Heart left ventricle (tissue), 16 donors: ENCODE data around the gene SURF4. TPM values are rescaled to one million over a fixed set of nuclear protein-coding genes. Genes with fewer than 3 reads are reported as not detected.

Experiments
- ATAC-seq, 4 donors: fragments of 200-7000 bp; cut with Tn5 transposase; one replicate each; pipeline ENCODE4 v1.9.1; 2020 to 2022; ENCODE audit warnings: moderate library complexity in 4 of 4, mild to moderate bottlenecking in 3 of 4, moderate number of reproducible peaks in 1 of 4
- DNase-seq, 5 donors: peaks; one replicate each; pipeline ENCODE4 v3.0.0-alpha.2; 2020
- H3K27ac ChIP-seq, 12 donors: fragments of 200-600 bp; sonication (generic) in 4 of 12; one replicate each; pipeline versions ENCODE4 v1.5.0 to v1.8.0; 2016 to 2022; ENCODE audit warnings: mild to moderate bottlenecking in 2 of 12
- H3K27me3 ChIP-seq, 9 donors: fragments of 200-600 bp; sonication (generic) in 2 of 9; one replicate each; pipeline versions ENCODE4 v1.5.1 to v1.8.0; 2016 to 2022; ENCODE audit warnings: mild to moderate bottlenecking in 3 of 9
- H3K36me3 ChIP-seq, 9 donors: fragments of 200-600 bp; sonication (generic) in 2 of 9; one replicate each; pipeline versions ENCODE4 v1.5.0 to v1.8.0; 2018 to 2022; ENCODE audit warnings: mild to moderate bottlenecking in 2 of 9
- H3K4me1 ChIP-seq, 12 donors: fragments of 200-600 bp; sonication (generic) in 4 of 12; one replicate each; pipeline versions ENCODE4 v1.5.0 to v1.8.0; 2016 to 2022; ENCODE audit warnings: mild to moderate bottlenecking in 3 of 12
- H3K4me3 ChIP-seq, 12 donors: fragments of 200-600 bp; sonication (generic) in 4 of 12; one replicate each; pipeline versions ENCODE4 v1.5.0 to v1.8.0; 2017 to 2022; ENCODE audit warnings: mild to moderate bottlenecking in 9 of 12, moderate library complexity in 4 of 12
- H3K9me3 ChIP-seq, 12 donors: fragments of 200-600 bp; sonication (generic) in 4 of 12; one replicate each; pipeline versions ENCODE4 v1.5.0 to v1.8.0; 2016 to 2022; ENCODE audit warnings: mild to moderate bottlenecking in 1 of 12
- CTCF ChIP-seq, 12 donors: fragments of 200-600 bp; sonication (generic) in 4 of 12; IDR thresholded peaks; one replicate each; pipeline versions ENCODE4 v1.5.0 to v1.8.0; 2018 to 2022; ENCODE audit warnings: antibody characterized with exemption in 12 of 12, mild to moderate bottlenecking in 5 of 12
- POLR2A ChIP-seq, 2 donors: fragments of 450-650 bp; IDR thresholded peaks; one replicate each; pipeline ENCODE4 v1.6.1; 2017; ENCODE audit warnings: antibody characterized with exemption in 2 of 2, mild to moderate bottlenecking in 2 of 2, moderate library complexity in 2 of 2
- WGBS, 4 donors: extraction: QIAGEN DNeasy Blood & Tissue Kit in 2 of 4; methylation state at CpG; one replicate each; pipeline versions ENCODE4 v1.1.5 to v1.1.7; 2013 to 2018; 5-methylcytosine and 5-hydroxymethylcytosine counted together
- intact Hi-C, 10 donors: fragments of 100-400 bp; cut with DNase I; formaldehyde crosslinking; loops; one replicate each; pipeline versions ENCODE4 v1.11.1 to v1.14.2; 2022
- polyA plus RNA-seq, 2 donors: library from polyadenylated mRNA; stranded (reverse); fragments of 200-250 nt; gene quantifications; one replicate each; pipeline ENCODE4 v1.2.3, GENCODE V29; 2013
- total RNA-seq, 9 donors: library from RNA; depleted of rRNA in 2 of 9; stranded (reverse); fragments of >200 nt in 2 of 9; fragmentation: NEBNext Ultra II Directional in 3 of 9; extraction: Animal tissue kit (Norgen Biotek cat#: 25700) in 3 of 9; gene quantifications; one replicate each; pipeline versions ENCODE4 v1.1.0 to v1.2.4, GENCODE V29; 2016 to 2023
- donor health status: ischemic (EF 13 %, LVEDD 7.1; RV severe dilation, severe dysfunction).
- donor health status: healthy with polysubstance abuse.
- donor health status: DM: no; HTN: yes; CAD: no.
- donor health status: DM: no; HTN: no; CAD: no.
- donor health status: ischemic (EF 25% LVEDD 6.9; RV normal size, moderate dysfunction).
- donor health status: ischemic (EF 25% LVEDD 5.7; RV mildly dilated, moderate dysfunction).
- donor health status: healthy.
- donor health status: DM: yes; HTN: yes; CAD: no.
- donor health status: ischemic (EF 35%, LVEDD 5.7; RV mildly dilated, moderate dysfunction).
- donor health status: nonischemic (EF 11% LVEDD 7.7; RV severe dilation, severe dysfunction).
- donor health status: DM: yes; HTN: yes; CAD: no.
- donor health status: PGD.
- donor health status: ischemic (EF 29% LVEDD 5.4; RV normal size, mild dysfunction).
- donor health status: nonischemic (EF 23%, LVEDD 6.1; RV moderate dilation, normal function).

The SURF4 gene
- total and polyA plus RNA-seq, 11 donors, result 31.2 to 185 (median 77.8) TPM

GRCh38 chr9:133349965-133350616, 25.8 kb downstream of the SURF4 start:
- Histone ChIP-seq H3K36me3 (peaks cover 0 to 62% (median 55%) of the 10 kb centered on the region in 9 donors), H3K27ac (no peak overlapping the region), H3K27me3 (no peaks in the 10 kb centered on the region), H3K9me3 (no peaks in the 10 kb centered on the region), H3K4me1 (peaks cover 4 to 40% (median 30%) of the 10 kb centered on the region in 12 donors), H3K4me3 (peak overlapping the region in 1 of 12 donors; percentile 100)
- 76 to 82% (median 79%) methylated on average over 15 of the region's 15 CpGs for WGBS, 4 donors
- ATAC-seq (no peak), DNase-seq (no peak)
- TF ChIP-seq CTCF (IDR thresholded peaks at IDR 0.05) (no peak), POLR2A (IDR thresholded peaks at IDR 0.05) (no peak)
- intact Hi-C loops, result loop anchor here in 2 of 10 donors (2.0 to 10.0 kb wide), 2 partner anchors 27 to 135 kb away; partner anchors contain the start of genes STKLD1 (in 1 of the 2) and SURF4 (in 1 of the 2)

- no peak for ATAC-seq
These were observed 26.9 kb downstream of the SURF4 start for GRCh38 chr9:133348718-133349573.

GRCh38 chr9:133347985-133348717, 27.7 kb downstream of the SURF4 start, which contains the start of the genes MED22 and RPL7A:
Gene MED22 (minus strand): TSS chr9:133348131. CDS start chr9:133346662, 1,469 bp downstream.
Gene RPL7A (plus strand): TSS chr9:133348218. CDS start chr9:133348244, 26 bp downstream.
- Histone ChIP-seq H3K4me3 (peak within 1 kb of the TSS; percentile 78 to 100 (median 94)), H3K36me3 (peaks cover 0 to 72% (median 68%) of the 10 kb centered on the region in 9 donors), H3K4me1 (peaks cover 4 to 31% (median 25%) of the 10 kb centered on the region in 12 donors), H3K9me3 (no peaks in the 10 kb centered on the region), H3K27me3 (no peaks in the 10 kb centered on the region), H3K27ac (peak within 1 kb of the TSS; percentile 69 to 99 (median 89))
- intact Hi-C loops, result loop anchor here in 2 of 10 donors (2.0 to 10.0 kb wide), 2 partner anchors 29 to 137 kb away; partner anchors contain the start of genes STKLD1 (in 1 of the 2) and SURF4 (in 1 of the 2)
- TF ChIP-seq CTCF (IDR thresholded peaks at IDR 0.05) (peak in 1 of 12 donors; percentile 3), POLR2A (IDR thresholded peaks at IDR 0.05) (peak in 1 of 2 donors; percentile 91)
- ATAC-seq (peak; percentile 81 to 93 (median 90)), DNase-seq (peak; percentile 94 to 95 (median 95))
- 0 to 1% (median 0%) methylated on average over 58 to 64 of the region's 64 CpGs for WGBS, 4 donors

More at GRCh38 chr9:133348718-133349573, 26.9 kb downstream of the SURF4 start:
- Histone ChIP-seq H3K36me3 (peaks cover 0 to 72% (median 66%) of the 10 kb centered on the region in 9 donors), H3K27ac (peak overlapping the region; percentile 69 to 99 (median 89)), H3K27me3 (no peaks in the 10 kb centered on the region), H3K4me1 (peaks cover 4 to 31% (median 25%) of the 10 kb centered on the region in 12 donors), H3K9me3 (no peaks in the 10 kb centered on the region), H3K4me3 (peak overlapping the region; percentile 78 to 100 (median 94))
- no peak for DNase-seq
- 16 to 26% (median 18%) methylated on average over 22 to 25 of the region's 25 CpGs for WGBS, 4 donors
- intact Hi-C loops, result loop anchor here in 2 of 10 donors (2.0 to 10.0 kb wide), 2 partner anchors 28 to 136 kb away; partner anchors contain the start of genes STKLD1 (in 1 of the 2) and SURF4 (in 1 of the 2)
- TF ChIP-seq POLR2A (IDR thresholded peaks at IDR 0.05) (no peak), CTCF (IDR thresholded peaks at IDR 0.05) (no peak)
